Loucy (cell line): ENCODE data around the gene PIP5K1C.

Experiments used
- H2AFZ ChIP-seq: fragments of 200-600 bp; sonication (generic); 2 replicates; pipeline ENCODE4 v1.6.0; 2016; ENCODE audit warnings: antibody characterized with exemption, mild to moderate bottlenecking, low read length, moderate library complexity
- H3F3A ChIP-seq: fragments of 200-600 bp; 2 replicates; pipeline ENCODE4 v1.6.0; 2016; ENCODE audit warnings: antibody characterized with exemption, low read depth, mild to moderate bottlenecking
- H3K27me3 ChIP-seq: fragments of 200-600 bp; sonication (generic); 2 replicates; pipeline ENCODE4 v1.6.1; 2014; ENCODE audit warnings: low read length, mild to moderate bottlenecking; ENCODE audit not compliant: insufficient read depth, poor library complexity, severe bottlenecking
- H3K36me3 ChIP-seq: fragments of 200-600 bp; sonication (generic); 2 replicates; pipeline ENCODE4 v1.6.1; 2016; ENCODE audit warnings: low read length; ENCODE audit not compliant: insufficient read depth
- H3K4me1 ChIP-seq: fragments of 200-600 bp; sonication (generic); 2 replicates; pipeline ENCODE4 v1.5.1; 2014; ENCODE audit warnings: low read length, mild to moderate bottlenecking; ENCODE audit not compliant: insufficient read depth, poor library complexity, severe bottlenecking
- H3K4me2 ChIP-seq: fragments of 200-600 bp; sonication (generic); 2 replicates; pipeline ENCODE4 v1.6.0; 2014; ENCODE audit warnings: antibody characterized with exemption, low read length, low read depth, mild to moderate bottlenecking; ENCODE audit not compliant: poor library complexity, severe bottlenecking
- H3K4me3 ChIP-seq: fragments of 200-600 bp; sonication (generic); 2 replicates; pipeline ENCODE4 v1.5.1; 2014; ENCODE audit warnings: low read length, mild to moderate bottlenecking, mixed read lengths; ENCODE audit not compliant: poor library complexity, severe bottlenecking
- H3K79me2 ChIP-seq: fragments of 200-600 bp; sonication (generic); 2 replicates; pipeline ENCODE4 v1.6.1; 2014; ENCODE audit warnings: low read length; ENCODE audit not compliant: insufficient read depth
- H3K9ac ChIP-seq: fragments of 200-600 bp; sonication (generic); 2 replicates; pipeline ENCODE4 v1.6.0; 2014; ENCODE audit warnings: mild to moderate bottlenecking, low read depth, low read length, moderate library complexity; ENCODE audit not compliant: poor library complexity, severe bottlenecking
- H3K9me2 ChIP-seq: fragments of 200-600 bp; sonication (generic); replicated peaks from 2 replicates; pipeline ENCODE4 v1.6.1; 2016; ENCODE audit warnings: low read depth, low read length, mixed read lengths
- H3K9me3 ChIP-seq: fragments of 200-600 bp; sonication (generic); 2 replicates; pipeline ENCODE4 v1.6.1; 2014; ENCODE audit warnings: mild to moderate bottlenecking, antibody characterized with exemption, low read length, low read depth; ENCODE audit not compliant: insufficient read depth
- H4K20me1 ChIP-seq: fragments of 200-600 bp; sonication (generic); 2 replicates; pipeline ENCODE4 v1.6.0; 2014; ENCODE audit warnings: antibody characterized with exemption, low read length, mild to moderate bottlenecking; ENCODE audit not compliant: insufficient read depth, poor library complexity, severe bottlenecking
- EZH2phosphoT487 ChIP-seq: fragments of 200-600 bp; IDR thresholded peaks from 2 replicates; pipeline ENCODE4 v1.6.1; 2018; ENCODE audit warnings: antibody characterized with exemption, mild to moderate bottlenecking, moderate library complexity, borderline replicate concordance
- TF ChIP-seq, protein P1 (sequence below): fragments of 200-600 bp; sonication (generic); conservative IDR thresholded peaks from 2 replicates; pipeline ENCODE4 v1.5.1; 2014; ENCODE audit warnings: mild to moderate bottlenecking, antibody characterized with exemption, low read length

The PIP5K1C gene

DNA sequence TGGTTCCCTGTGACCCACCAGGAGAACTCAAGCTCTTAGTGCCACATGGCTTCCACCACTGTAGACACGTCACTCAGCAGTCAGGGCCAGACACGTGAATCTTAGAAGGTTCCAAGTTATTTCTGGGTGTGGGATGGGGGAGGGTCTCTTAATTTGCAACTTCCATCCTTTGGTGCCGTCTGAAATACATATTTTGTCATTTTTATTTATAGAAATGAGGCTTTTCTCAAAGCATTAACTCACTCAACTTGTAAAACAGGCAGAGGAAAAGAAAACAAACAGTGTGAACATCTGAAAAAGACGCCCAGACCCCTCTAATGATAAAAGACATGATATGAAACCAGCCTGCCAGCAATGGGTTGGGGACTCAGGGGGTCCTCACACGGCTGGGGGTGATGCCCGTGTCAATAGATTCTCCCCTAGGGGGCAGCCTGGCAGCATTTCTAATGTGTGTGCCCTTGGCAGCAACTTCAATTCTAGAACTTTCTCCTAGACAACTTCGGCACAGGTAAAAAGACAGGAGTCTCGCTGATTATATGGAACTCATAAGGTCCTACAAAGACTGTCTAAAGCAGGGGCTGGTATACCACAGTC lies 15.4 kb downstream of the PIP5K1C start:
- Histone ChIP-seq H3K36me3 (no peaks in the 10 kb centered on the region), H2AFZ (no peak overlapping the region), H4K20me1 (peaks cover 4% of the 10 kb centered on the region), H3K4me3 (no peak overlapping the region), H3K9me3 (no peaks in the 10 kb centered on the region), H3K79me2 (peaks cover 6% of the 10 kb centered on the region; the same call in 1 of the 2 replicates), H3K4me2 (no peak overlapping the region), H3K9ac (no peak overlapping the region), H3K9me2 (no peaks in the 10 kb centered on the region), H3F3A (no peaks in the 10 kb centered on the region), H3K4me1 (peaks cover under 1% of the 10 kb centered on the region), H3K27me3 (no peaks in the 10 kb centered on the region)
- TF ChIP-seq, protein P1, sequence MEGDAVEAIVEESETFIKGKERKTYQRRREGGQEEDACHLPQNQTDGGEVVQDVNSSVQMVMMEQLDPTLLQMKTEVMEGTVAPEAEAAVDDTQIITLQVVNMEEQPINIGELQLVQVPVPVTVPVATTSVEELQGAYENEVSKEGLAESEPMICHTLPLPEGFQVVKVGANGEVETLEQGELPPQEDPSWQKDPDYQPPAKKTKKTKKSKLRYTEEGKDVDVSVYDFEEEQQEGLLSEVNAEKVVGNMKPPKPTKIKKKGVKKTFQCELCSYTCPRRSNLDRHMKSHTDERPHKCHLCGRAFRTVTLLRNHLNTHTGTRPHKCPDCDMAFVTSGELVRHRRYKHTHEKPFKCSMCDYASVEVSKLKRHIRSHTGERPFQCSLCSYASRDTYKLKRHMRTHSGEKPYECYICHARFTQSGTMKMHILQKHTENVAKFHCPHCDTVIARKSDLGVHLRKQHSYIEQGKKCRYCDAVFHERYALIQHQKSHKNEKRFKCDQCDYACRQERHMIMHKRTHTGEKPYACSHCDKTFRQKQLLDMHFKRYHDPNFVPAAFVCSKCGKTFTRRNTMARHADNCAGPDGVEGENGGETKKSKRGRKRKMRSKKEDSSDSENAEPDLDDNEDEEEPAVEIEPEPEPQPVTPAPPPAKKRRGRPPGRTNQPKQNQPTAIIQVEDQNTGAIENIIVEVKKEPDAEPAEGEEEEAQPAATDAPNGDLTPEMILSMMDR: peak; percentile 48
- TF ChIP-seq EZH2phosphoT487: no peak

DNA sequence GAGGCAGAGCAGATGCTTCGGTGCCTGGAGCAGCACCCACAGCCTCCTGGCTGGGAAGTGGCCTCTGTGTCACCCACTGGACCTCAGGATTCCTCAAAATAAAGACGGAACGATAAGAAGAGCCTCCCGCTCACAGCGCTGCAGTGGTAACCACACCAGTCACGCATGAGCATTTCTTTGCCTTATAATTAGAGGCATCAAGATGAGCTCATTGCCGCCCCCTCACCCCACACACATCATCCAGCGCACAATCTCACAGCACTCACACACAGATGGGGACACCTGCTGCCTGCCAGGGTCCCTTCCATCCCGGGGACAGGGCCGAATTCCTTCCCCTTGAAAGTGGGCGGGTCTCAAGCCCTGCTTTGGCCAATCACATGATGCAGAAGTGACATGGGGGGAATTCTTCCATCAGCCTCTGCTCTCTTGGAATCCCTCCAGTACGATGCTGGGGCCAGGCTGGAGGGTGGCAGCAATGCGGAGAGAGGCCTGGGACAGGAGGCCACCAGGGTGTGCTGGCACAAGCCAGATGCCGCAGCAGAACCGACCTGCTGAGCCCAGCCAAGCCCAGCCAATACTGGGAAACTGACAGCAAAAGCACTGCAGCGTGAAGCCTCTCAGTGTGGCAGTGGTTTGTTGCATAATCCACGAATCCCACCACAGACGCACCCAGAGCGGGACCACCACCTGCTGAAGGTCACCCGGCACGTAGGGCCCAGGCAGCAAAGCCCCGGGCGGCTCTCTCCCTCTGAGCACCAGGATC lies 16.0 kb downstream of the PIP5K1C start:
- H3K4me1 ChIP-seq: no peaks in the 10 kb centered on the region
- peaks cover 6% of the 10 kb centered on the region; the same call in 1 of the 2 replicates for H3K79me2 ChIP-seq
- no peak overlapping the region for H2AFZ ChIP-seq
- H3F3A ChIP-seq: no peaks in the 10 kb centered on the region
- no peak overlapping the region for H3K4me2 ChIP-seq
- no peaks in the 10 kb centered on the region for H3K36me3 ChIP-seq
- no peak overlapping the region for H3K9ac ChIP-seq
- H3K9me3 ChIP-seq: no peaks in the 10 kb centered on the region
- H4K20me1 ChIP-seq: no peaks in the 10 kb centered on the region
- no peak for TF ChIP-seq EZH2phosphoT487
- TF ChIP-seq, protein P1: no peak
- H3K9me2 ChIP-seq: no peaks in the 10 kb centered on the region
- H3K4me3 ChIP-seq: no peak overlapping the region
- no peaks in the 10 kb centered on the region for H3K27me3 ChIP-seq

DNA sequence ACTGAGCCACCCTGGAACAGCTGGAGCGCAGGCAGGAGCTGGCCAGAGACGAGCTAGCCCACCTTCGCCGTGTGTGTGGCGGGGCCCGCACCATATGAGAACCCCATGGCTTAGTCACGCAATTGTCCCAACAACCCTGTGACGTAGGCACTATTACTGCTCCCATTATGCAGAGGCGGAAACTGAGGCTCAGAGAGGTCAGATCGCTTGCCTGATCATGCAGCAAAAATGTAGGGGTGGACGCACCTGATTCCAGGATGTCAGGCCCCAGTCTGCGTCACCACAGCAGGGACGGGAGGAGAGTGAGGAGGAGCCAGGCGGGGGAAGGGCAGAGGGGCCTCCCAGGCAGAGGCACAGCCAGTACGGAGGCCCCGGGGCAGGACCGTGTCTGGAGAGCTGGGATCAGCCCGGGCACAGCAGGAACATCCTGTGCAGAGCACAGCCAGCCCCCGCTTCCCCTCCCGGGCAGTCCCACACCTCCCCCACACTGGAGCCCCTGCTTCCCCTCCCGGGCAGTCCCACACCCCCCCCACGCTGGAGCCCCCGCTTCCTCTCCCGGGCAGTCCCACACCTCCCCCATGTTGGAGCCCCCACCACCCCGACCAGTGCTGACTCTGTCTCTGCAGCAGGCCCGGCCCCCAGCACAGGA lies 16.7 kb downstream of the PIP5K1C start:
- H3K9ac ChIP-seq: no peak overlapping the region
- no peaks in the 10 kb centered on the region for H4K20me1 ChIP-seq
- no peak overlapping the region for H2AFZ ChIP-seq
- H3K4me3 ChIP-seq: no peak overlapping the region
- H3K4me2 ChIP-seq: no peak overlapping the region
- H3K79me2 ChIP-seq: peaks cover 5% of the 10 kb centered on the region; the same call in 1 of the 2 replicates
- TF ChIP-seq EZH2phosphoT487: no peak
- TF ChIP-seq, protein P1: no peak
- H3K9me2 ChIP-seq: no peaks in the 10 kb centered on the region
- no peaks in the 10 kb centered on the region for H3K4me1 ChIP-seq
- no peaks in the 10 kb centered on the region for H3K27me3 ChIP-seq
- no peaks in the 10 kb centered on the region for H3K36me3 ChIP-seq
- no peaks in the 10 kb centered on the region for H3K9me3 ChIP-seq
- H3F3A ChIP-seq: no peaks in the 10 kb centered on the region
